MV-4-11 (cell line): ENCODE results near the gene ADAMTS10.
"Not testable (repeated sequence)": the region's sequence is repeated elsewhere in the genome, so short reads cannot be mapped to it uniquely, and the experiment has no call there.

Experiments used
- DNase-seq: peaks from one replicate; lab custom pipeline; 2025; lab: John Stamatoyannopoulos, UW

ADAMTS10 gene

GRCh38 chr19:8592231-8593009 is 18.1 kb downstream of the ADAMTS10 start:
- DNase-seq: peak; percentile 47

GRCh38 chr19:8589177-8589714 is 21.3 kb downstream of the ADAMTS10 start:
- DNase-seq: no peak

DNA sequence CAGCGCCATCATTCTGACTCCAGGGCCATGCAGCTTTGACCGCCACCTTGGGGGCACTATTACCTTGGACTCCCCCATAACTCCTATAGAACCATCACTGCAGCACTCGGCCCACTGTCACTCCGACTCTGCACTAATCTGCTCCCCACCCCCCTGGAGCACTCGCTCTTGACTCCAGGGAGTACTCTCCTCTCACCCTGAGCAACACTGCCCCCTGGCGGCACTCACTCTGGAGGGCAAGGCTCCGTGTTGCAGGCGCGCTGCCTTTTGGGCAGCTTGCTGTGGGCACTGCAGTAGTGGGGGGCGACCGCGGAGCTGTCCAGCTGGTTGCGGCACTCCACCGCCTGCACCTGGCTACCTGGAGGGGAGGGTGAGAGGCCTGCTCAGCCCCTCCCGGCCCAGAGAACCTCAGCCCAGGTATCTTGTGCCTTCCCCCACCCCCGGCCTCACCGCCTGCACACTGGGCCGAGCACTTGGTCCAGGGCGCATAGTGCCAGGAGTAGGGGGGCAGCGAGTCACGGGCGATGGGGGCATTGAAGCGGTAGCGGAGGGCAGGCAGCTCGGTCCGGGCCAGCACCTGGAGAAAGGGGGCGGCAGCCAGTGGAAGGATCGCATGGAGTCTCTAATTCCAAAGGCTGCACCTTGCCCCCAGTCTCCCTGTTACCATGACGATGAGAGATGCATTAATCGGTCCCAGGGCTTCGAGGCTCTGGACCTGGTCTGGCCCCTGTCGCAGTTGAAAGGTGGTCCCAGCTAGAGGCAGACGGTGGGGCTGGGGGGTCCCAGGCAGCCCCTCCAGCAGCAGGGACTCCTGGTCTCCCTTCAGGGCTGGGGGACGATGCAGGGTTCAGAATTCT is 24.4 kb downstream of the ADAMTS10 start:
- DNase-seq: no peak

GRCh38 chr19:8584965-8585893 is 25.3 kb downstream of the ADAMTS10 start:
- no peak for DNase-seq

DNA sequence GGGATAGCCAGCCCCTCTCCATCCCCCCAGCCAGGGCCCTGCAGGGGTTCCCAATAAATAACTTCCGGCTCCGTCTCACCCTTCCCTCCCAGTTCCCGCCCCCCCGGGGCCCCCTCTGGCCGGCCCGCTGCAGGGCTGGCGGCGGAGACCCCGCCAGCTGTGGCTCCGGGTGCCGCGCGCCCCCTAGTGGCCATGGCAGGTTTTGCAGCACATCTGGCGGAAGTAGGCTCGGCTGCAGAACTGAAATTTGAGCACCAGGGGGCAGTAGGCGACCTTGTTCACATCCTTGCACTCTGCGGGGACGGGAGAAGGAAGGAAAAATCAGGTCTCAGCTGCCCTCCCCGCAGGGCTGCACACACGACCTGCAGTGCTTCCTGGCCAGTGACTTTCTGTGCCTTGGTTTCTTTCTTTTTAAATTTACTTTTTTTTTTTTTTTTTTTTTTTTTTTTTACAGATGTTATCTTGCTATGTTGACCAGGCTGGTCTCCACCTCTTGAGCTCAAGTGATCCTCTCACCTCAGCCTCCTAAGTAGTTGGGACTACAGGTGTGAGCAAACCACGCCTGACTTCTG is 29.7 kb downstream of the ADAMTS10 start:
- peak; percentile 82 for DNase-seq

DNA sequence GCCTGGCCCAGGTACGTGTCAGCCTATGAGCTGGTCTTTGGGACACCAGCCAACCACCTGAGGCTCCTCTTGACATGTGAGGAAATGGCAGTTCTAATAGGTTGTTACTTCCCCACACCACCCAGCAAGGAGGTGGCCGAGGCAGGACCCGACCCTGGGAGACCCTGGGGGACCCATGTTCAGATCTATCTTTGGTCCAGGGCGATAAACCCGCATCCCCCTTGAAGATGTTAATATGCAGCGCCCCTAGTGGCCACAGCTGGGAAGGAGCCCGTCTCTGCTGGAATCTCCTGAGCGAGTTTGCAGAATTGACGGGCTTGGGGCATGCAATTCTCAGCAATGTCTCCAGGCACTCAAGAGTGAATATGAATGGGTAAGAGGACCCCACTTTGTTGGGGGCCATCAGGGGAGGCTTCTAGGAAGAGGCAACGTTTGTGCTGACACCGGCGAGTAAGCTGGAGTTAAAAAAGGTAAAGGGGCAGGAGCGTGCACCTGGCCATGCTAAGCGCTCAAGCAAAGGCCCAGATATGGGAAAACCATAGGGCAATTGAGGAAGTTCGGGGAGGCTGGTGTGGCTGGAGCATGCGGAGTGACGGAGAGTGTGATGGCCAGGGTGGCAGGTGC is 31.8 kb downstream of the ADAMTS10 start:
- DNase-seq: peak; percentile 76

GRCh38 chr19:8577741-8578140 is 32.8 kb downstream of the ADAMTS10 start:
- DNase-seq: no peak

DNA sequence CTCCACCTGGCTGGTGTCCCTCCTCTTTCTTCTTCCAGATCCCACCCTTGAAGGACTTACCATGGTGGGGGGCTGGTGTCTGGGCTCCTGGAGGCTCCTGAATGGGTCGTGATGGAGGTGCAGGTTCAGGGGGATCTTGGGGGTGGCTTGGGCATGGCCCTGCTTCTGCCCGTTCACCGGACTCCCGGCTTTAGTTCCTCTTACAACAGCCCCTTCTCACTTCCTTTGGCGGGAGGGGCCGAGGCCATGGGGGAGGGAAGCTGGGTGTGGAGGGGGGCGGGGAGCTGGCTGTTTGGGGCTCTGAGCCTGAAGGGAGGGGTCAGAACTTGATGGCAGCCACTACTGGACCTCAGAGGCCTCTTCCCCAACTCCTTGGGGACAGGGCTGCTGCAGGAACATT is 33.3 kb downstream of the ADAMTS10 start, which contains the start of gene MYO1F:
MYO1F (minus strand) TSS at position 196 of the 400 bp plus-strand sequence; CDS start at position 63, 133 bp downstream.
- peak; percentile 77 for DNase-seq

DNA sequence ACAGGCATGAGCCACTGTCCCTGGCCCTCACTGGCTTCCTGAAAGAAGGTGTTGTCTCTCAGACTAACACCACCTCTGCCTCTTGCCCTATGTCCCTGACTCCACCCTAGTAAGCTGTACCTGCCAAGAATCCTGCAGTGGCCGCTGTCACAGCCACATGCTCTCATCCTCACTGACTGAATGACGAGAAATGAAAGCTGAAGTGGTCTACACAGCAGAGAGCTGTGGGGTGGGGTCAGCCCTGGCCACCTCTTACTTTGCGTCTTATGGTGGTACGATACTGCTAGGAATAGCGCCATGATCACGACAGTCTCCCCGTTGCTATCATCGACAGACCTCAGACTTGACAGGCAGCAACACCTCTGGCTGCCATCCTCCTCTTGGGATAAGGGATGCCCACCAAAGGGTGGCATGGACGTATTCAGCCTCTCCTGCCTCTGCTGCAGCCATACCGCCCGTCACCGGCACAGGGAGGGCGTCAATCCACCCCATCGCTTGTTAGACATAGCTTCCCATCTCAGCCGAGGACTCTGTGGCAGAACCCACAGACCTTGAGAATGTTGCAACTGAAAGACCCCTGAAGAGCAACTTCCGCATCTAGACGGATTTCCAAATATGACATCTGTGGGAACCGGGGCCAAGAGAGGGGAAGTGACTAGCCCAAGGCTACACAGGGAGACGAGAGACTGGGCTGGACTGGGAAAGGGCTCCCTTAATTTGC is 34.1 kb downstream of the ADAMTS10 start:
- peak; percentile 99 for DNase-seq

DNA sequence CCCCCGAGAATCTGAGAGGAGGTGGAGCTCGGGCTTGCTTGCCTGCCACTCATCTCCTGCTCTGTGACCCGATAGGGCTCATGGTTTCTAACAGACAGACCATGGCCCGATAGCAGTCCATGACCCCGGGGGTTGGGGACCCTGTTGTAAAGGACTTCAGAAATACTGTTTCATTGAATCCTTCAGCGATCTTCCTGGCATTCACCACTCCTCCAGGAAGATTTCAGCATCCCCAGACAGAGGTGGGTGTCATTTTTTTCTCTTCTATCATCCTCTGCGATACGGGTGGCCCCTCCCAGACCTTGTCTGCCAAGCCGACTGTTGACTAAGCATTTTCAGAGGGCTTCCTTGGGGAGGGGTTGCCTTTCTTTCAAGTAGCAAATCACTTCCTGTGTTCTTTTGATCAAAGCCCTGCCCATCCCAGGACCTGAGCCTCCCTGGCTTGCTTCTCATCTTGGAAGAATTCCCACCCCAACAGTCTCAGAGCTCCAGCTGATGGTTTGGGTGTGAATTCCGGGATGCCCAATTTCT is 35.0 kb downstream of the ADAMTS10 start:
- DNase-seq: peak; percentile 22

DNA sequence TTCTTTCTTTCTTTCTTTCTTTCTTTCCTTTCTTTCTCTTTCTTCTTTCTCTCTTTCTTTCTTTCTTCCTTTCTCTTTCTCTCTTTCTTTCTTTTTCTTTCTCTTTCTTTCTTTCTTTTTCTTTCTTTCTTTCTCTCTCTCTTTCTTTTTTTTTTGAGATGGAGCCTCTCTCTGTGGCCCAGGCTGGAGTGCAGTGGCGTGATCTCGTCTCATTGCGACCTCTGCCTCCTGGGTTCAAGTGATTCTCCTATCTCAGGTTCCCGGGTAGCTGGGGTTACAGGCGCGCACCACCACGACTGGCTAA is 35.9 kb downstream of the ADAMTS10 start:
- DNase-seq: not testable (repeated sequence)

DNA sequence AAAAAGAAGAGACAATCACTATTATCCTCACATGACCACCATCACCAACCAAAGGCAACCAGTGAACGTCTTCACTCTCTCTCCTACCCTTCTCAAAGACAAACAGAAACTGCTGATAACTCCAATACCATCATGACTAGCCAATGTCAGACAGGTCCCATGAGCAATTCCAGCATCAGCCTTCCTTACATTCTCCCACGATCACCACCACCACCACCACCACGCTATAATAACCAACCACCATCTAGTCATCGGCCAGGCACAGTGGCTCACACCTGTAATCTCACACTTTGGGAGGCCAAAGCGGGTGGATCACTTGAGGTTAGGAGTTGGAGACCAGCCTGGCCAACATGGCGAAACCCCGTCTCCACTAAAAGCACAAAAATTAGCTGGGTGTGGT is 37.2 kb downstream of the ADAMTS10 start:
- DNase-seq: no peak

DNA sequence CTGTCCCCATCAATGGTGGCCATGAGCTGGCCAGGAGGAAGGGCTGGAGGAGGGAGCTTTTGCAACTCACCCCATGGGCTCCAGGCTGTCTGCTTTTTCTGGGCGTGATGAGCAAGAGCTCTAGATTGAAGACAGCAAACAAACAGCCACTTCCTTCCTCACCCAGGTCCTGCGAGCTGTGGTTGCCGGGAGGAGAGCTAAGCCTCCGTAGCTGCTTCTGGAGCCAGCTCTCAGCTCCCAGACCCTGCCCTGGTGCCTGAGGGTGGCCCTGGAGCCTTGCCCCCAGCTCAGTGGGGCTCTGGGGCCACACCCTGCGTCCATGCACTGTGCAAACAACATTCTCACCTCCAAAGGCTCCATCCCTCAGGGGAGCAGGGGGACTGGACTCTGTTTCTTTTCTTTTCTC is 39.5 kb downstream of the ADAMTS10 start:
- peak; percentile 96 for DNase-seq

DNA sequence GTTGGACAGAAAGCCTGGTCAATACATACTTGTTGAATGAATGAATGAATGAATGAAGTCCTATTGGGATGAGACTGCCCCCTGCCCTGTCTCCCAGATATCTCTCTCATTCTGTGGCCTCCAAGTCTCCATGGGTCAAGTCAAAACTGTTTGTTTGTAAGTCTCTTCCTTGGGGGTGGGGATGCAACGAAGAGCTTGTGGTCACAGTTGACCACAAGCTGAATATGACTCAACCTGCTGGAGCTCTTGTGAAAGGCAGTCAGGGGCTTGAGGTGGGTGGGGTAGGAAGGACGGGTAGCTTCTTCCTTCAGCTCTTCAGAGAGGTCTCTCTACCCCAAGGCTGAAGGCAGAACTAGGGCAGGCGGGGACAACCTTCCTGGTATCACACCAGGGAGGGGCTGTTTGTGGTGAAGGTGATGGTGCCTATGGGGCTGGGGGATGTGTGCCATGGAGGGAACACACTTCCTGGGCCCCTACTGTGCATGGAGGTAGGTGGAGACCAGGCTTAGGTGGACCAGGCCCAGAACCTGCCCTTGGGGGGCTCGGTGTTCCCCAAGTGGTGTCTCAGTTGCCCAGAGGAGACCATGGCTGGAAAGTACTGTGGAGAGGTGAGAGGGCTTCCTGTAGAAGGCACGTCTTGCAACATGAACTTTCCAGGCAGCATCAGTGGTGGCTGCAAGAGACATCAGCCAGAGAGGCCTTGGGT is 41.3 kb downstream of the ADAMTS10 start:
- DNase-seq: peak; percentile 100

DNA sequence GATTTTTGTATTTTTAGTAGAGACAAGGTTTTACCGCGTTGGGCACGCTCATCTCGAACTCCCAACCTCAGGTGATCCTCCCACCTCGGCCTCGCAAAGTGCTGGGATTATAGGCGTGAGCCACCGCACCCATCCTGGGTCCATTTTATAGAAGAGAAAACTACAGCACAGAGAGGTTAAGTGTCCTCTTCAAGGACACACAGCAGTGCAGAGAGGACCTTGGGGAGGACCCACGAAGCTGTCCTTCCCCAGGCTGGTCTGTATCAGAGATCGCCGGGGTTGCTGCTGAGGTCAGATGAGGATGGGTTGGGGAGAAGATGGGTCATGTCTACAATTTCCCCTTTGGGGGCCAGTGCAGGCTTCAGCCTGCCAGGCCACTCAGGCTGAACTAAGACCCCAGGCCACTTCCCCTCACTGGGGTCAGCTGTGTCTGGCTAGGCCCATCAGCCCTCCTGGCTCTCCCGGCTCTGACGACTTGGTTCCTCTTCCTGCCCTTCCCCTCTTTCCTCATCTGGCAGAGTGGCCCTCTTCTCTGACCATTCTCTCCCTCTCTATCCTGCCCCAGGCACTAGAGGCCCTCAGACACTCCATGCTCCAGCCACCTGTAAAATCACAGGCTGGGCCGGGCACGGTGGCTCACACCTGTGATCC is 42.9 kb downstream of the ADAMTS10 start:
- peak; percentile 80 for DNase-seq

DNA sequence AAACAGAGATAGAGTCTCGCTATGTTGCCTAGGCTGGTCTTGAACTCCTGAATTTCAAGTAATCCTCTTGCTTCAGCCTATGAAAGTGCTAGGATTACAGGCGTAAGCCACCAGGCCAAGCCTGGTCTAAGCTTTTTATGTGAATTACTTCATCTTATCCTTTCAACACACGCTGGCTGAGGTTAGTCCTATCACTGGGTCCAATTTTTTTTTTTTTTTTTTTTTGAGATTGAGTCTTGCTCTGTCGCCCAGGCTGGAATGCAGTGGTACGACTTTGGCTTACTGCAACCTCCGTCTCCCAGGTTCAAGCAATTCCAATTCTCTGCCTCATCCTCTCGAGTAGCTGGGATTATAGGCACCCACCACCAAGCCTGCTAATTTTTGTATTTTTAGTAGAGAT is 43.7 kb downstream of the ADAMTS10 start:
- DNase-seq: peak; percentile 86

GRCh38 chr19:8564866-8565265 is 45.6 kb downstream of the ADAMTS10 start:
- not testable (repeated sequence) for DNase-seq

DNA sequence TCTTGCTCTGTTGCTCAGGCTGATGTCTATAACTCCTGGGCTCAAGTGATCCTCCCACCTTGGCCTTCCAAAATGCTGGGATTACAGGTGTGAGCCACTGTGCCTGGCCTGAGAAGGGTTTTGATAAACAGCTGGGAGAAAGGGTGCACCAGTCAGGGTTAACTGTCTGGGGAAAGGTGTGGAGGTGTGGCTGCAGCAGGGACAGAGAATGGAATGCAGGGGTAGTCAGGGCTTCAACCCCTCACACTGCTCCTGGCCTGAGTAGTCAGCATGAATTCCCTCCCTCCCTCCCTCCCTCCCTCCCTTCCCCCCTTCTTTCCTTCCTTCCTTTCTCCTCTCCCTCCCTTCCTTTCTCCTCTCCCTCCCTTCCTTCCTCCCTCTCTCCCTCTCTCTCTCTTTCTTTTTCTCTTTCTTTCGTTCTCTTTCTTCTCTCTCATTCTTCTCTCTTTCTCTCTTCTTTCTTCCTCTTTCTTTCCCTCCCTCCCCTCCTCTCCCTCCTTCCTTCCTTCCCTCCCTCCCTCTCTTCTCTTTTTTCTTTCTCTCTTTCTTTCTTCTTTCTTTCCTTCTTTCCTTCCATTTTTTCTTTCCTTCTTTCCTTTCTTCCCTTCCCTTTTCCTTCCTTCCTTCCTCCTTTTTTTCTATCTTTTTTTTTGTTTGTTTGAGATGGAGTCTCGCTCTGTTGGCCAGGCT is 49.3 kb downstream of the ADAMTS10 start:
- no peak for DNase-seq
